DOHH2 (cell line): Measurements from ENCODE around the gene PHF2.

Source experiments
- EZH2phosphoT487 ChIP-seq: fragments of 200-600 bp; sonication (generic); IDR thresholded peaks from 2 replicates; pipeline ENCODE4 v1.6.1; 2017; ENCODE audit warnings: borderline replicate concordance, mild to moderate bottlenecking, antibody characterized with exemption, low read length, moderate library complexity, mixed read lengths
- TF ChIP-seq, protein P1 (sequence below): fragments of 200-600 bp; sonication (generic); IDR thresholded peaks from one replicate; pipeline ENCODE4 v1.5.1; 2014; ENCODE audit warnings: antibody characterized with exemption, mild to moderate bottlenecking, low read depth, low read length; ENCODE audit not compliant: poor library complexity, severe bottlenecking

DNA sequence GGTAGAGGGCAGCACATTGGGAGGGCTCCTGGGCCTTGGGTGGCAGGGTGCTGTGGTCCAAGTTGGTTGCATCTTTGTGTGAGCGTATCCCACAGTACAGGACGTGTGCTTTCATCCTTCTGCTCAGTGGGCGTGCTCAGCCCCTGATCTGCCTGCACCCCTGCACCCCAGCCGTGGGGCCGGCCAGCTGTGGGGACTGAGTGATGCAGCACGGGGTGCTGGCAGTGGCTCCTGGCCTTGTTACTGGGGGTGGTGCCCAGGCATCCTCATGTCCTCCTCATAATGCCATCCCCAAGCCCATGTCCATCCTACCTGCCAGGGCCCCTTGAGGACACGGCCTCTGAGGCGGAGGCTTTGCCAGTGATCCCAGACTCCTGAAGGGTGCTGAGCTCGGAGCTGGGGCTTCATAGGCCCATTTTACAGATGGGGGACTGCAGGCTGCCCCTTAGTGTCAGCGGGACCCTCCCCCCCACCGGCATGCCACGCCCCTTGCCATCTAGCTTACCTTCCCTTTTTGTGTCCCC, 100.7 kb downstream of the PHF2 start:
- TF ChIP-seq, protein P1, sequence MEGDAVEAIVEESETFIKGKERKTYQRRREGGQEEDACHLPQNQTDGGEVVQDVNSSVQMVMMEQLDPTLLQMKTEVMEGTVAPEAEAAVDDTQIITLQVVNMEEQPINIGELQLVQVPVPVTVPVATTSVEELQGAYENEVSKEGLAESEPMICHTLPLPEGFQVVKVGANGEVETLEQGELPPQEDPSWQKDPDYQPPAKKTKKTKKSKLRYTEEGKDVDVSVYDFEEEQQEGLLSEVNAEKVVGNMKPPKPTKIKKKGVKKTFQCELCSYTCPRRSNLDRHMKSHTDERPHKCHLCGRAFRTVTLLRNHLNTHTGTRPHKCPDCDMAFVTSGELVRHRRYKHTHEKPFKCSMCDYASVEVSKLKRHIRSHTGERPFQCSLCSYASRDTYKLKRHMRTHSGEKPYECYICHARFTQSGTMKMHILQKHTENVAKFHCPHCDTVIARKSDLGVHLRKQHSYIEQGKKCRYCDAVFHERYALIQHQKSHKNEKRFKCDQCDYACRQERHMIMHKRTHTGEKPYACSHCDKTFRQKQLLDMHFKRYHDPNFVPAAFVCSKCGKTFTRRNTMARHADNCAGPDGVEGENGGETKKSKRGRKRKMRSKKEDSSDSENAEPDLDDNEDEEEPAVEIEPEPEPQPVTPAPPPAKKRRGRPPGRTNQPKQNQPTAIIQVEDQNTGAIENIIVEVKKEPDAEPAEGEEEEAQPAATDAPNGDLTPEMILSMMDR = no peak
- TF ChIP-seq EZH2phosphoT487 = no peak
